GM18873 (cell line): Measurements from ENCODE around the gene SLIT3.

Experiments
- ATAC-seq: cut with Tn5 transposase; IDR thresholded peaks from one replicate; pipeline ENCODE4 v1.9.1; 2021; ENCODE audit warnings: mild to moderate bottlenecking, moderate library complexity, moderate number of reproducible peaks; ENCODE audit not compliant: unreplicated experiment, low FRiP score

The SLIT3 gene

GRCh38 chr5:169013208-169013728 is 287.7 kb downstream of the SLIT3 start:
- ATAC-seq = no peak

GRCh38 chr5:169012450-169012849 is 288.5 kb downstream of the SLIT3 start:
- ATAC-seq = no peak

GRCh38 chr5:169011451-169011850 is 289.5 kb downstream of the SLIT3 start:
- ATAC-seq = no peak

- ATAC-seq = no peak
Observed at GRCh38 chr5:169011009-169011408, 289.9 kb downstream of the SLIT3 start.

GRCh38 chr5:169009123-169009522 is 291.8 kb downstream of the SLIT3 start:
- no peak for ATAC-seq

- no peak for ATAC-seq
Observed at GRCh38 chr5:169006842-169007790, 293.8 kb downstream of the SLIT3 start.

GRCh38 chr5:169004551-169004950 is 296.4 kb downstream of the SLIT3 start:
- ATAC-seq = no peak

- ATAC-seq = no peak
Observed at GRCh38 chr5:169003721-169004541, 297.0 kb downstream of the SLIT3 start.

GRCh38 chr5:169002953-169003555 is 297.9 kb downstream of the SLIT3 start:
- no peak for ATAC-seq

- no peak for ATAC-seq
Observed at GRCh38 chr5:169001394-169001793, 299.5 kb downstream of the SLIT3 start.

- ATAC-seq = no peak
Observed at GRCh38 chr5:168995024-168995423, 305.9 kb downstream of the SLIT3 start.

GRCh38 chr5:168992687-168993086 is 308.3 kb downstream of the SLIT3 start:
- no peak for ATAC-seq

- ATAC-seq = no peak
Observed at GRCh38 chr5:168992016-168992415, 308.9 kb downstream of the SLIT3 start.

- no peak for ATAC-seq
Observed at GRCh38 chr5:168991311-168991710, 309.6 kb downstream of the SLIT3 start.

GRCh38 chr5:168990679-168991078 is 310.3 kb downstream of the SLIT3 start:
- ATAC-seq = no peak

GRCh38 chr5:168989731-168990505 is 311.0 kb downstream of the SLIT3 start:
- no peak for ATAC-seq

GRCh38 chr5:168988699-168989098 is 312.2 kb downstream of the SLIT3 start:
- no peak for ATAC-seq

GRCh38 chr5:168987543-168988300 is 313.2 kb downstream of the SLIT3 start:
- no peak for ATAC-seq

GRCh38 chr5:168985454-168985853 is 315.5 kb downstream of the SLIT3 start:
- no peak for ATAC-seq
